Colonic mucosa (tissue), 4 donors: ENCODE results near the gene PIK3C2A. TPM values are rescaled to one million over a fixed set of nuclear protein-coding genes. Genes with fewer than 3 reads are reported as not detected.

Experiments used
- DNase-seq: peaks from one replicate; pipeline ENCODE4 v3.0.0-alpha.2; 2020
- H3K27ac ChIP-seq: fragments of 200-600 bp; one replicate; pipeline ENCODE4 v1.8.0; 2021
- H3K27me3 ChIP-seq: fragments of 200-600 bp; one replicate; pipeline ENCODE4 v1.8.0; 2021
- H3K36me3 ChIP-seq: fragments of 200-600 bp; one replicate; pipeline ENCODE4 v1.8.0; 2021
- H3K4me1 ChIP-seq: fragments of 200-600 bp; one replicate; pipeline ENCODE4 v1.8.0; 2021; ENCODE audit warnings: mild to moderate bottlenecking
- H3K4me3 ChIP-seq: fragments of 200-600 bp; one replicate; pipeline ENCODE4 v1.8.0; 2021
- H3K9ac ChIP-seq, 2 donors: one replicate each; pipeline ENCODE4 v1.7.0; 2013; ENCODE audit warnings: control low read depth in 2 of 2, low read depth in 2 of 2, low read length in 2 of 2
- H3K9me3 ChIP-seq: fragments of 200-600 bp; one replicate; pipeline ENCODE4 v1.8.0; 2021
- CTCF ChIP-seq: fragments of 200-600 bp; IDR thresholded peaks from one replicate; pipeline ENCODE4 v1.8.0; 2022; ENCODE audit warnings: antibody characterized with exemption, mild to moderate bottlenecking
- intact Hi-C: fragments of 100-400 bp; cut with DNase I; formaldehyde crosslinking; loops from one replicate; pipeline ENCODE4 v1.14.1; 2022
- total RNA-seq, 2 donors: library from RNA; stranded (reverse); fragmentation: NEBNext Ultra II Directional in 1 of 2; extraction: Animal tissue kit (Norgen Biotek cat#: 25700) in 1 of 2; gene quantifications; one replicate each; pipeline ENCODE4 v1.2.1, GENCODE V29; 2021
- donor health status: healthy.
- donor health status: DM: no; HTN: no; CAD: no.
- donor health status: DM: no; HTN: no; CAD: no.

Gene PIK3C2A
- total RNA-seq, 2 donors from 2014 or later: 41.3 to 68.9 TPM

DNA sequence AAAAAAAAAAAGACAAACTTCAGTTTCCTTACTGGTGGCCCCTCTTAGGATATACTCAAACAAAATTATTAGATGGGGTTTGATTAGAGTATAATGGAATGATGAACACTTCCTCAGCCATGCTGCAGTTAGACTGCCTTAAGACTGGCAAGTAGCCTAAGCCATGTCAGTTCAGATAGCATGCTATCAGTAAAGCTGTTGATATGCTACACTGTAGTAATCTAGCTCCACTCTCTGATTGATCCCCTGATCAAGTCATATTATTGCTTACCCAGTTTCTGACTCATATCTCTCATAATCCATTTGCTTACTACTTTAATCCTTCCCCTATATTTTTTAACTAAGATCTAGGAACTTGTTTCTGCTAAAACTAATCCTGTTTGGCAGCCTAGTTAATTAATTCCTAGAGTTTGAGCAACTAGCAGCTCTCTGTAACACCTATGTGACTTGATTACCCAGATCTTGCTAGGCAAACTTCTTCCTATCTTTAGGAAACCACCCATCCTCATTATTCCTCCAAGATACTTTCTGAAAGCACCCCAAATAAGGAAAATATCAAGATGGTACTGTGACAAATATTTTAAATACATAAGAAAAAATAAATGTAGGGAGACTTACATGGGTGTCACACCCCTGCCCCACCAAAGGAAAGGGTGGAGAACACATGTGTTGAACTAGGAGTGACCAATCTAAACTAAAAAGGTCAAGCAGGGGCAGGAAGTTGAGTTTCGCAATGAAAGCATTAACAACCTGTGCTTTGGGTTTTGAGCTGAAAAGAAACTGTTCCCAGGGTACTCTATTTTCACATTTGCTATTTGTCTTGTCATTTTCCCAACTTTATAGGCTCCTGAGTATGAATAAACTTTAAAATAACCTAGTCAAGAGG lies 43.2 kb downstream of the PIK3C2A start:
- H3K4me1 ChIP-seq: peaks cover 9% of the 10 kb centered on the region
- DNase-seq: no peak
- no peak for TF ChIP-seq CTCF
- no peak overlapping the region for H3K9ac ChIP-seq
- no peaks in the 10 kb centered on the region for H3K27me3 ChIP-seq
- no peaks in the 10 kb centered on the region for H3K9me3 ChIP-seq
- intact Hi-C loops: no loop called here
- H3K27ac ChIP-seq: no peak overlapping the region
- H3K36me3 ChIP-seq: no peaks in the 10 kb centered on the region
- no peak overlapping the region for H3K4me3 ChIP-seq

- DNase-seq: no peak
- Histone ChIP-seq H3K4me1 (peaks cover 9% of the 10 kb centered on the region), H3K9ac (no peak overlapping the region), H3K27me3 (no peaks in the 10 kb centered on the region), H3K36me3 (no peaks in the 10 kb centered on the region), H3K9me3 (no peaks in the 10 kb centered on the region), H3K27ac (no peak overlapping the region), H3K4me3 (no peak overlapping the region)
- TF ChIP-seq CTCF: no peak
- intact Hi-C loops: no loop called here
These were observed 44.0 kb downstream of the PIK3C2A start for GRCh38 chr11:17163736-17164135.

DNA sequence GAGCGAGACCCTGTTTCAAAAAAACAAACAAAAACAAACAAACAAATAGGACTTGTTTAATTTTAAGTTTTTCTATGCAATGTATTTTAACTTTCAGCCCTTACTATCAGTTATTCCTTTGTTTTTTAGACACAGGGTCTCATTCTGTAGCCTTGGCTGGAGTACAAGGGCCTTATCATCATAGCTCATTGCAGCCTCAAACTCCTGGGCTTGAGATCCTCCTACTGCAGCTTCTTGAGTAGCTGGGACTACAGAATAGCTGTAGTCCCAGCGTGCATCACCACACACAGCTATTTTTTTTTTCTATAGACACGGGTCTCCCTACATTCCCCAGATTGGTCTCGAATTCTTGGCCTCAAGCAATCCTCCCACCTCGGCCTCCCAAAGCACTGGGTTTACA lies 44.5 kb downstream of the PIK3C2A start:
- H3K36me3 ChIP-seq: no peaks in the 10 kb centered on the region
- no peaks in the 10 kb centered on the region for H3K9me3 ChIP-seq
- no peaks in the 10 kb centered on the region for H3K27me3 ChIP-seq
- no peak overlapping the region for H3K9ac ChIP-seq
- DNase-seq: no peak
- TF ChIP-seq CTCF: no peak
- H3K4me3 ChIP-seq: no peak overlapping the region
- H3K27ac ChIP-seq: no peak overlapping the region
- intact Hi-C loops: no loop called here
- H3K4me1 ChIP-seq: peaks cover 9% of the 10 kb centered on the region

- intact Hi-C loops: no loop called here
- H3K27ac ChIP-seq: no peak overlapping the region
These were observed 45.4 kb downstream of the PIK3C2A start for GRCh38 chr11:17162376-17162775.

DNA sequence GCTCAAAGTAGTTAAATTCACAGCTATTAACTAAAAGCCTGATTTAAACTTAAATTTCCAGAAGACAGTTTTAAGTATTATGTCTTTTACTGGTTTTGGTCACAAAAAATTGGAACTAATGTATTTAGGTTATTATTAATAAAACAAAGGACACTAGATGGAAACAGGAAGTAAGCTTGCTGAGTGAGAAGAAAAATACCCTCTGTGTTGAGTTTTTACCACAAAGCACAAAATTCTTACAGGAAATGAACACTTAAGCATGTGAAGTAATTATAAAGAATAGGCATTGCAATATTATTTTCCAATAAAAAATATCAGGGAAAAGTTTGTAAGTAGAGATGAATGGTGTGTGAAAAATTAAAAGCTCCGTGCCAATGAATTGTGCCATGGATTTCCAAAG lies 46.3 kb downstream of the PIK3C2A start:
- Histone ChIP-seq H3K9ac (no peak overlapping the region), H3K4me3 (no peak overlapping the region), H3K27me3 (no peaks in the 10 kb centered on the region), H3K27ac (no peak overlapping the region), H3K4me1 (peaks cover 9% of the 10 kb centered on the region), H3K36me3 (no peaks in the 10 kb centered on the region), H3K9me3 (no peaks in the 10 kb centered on the region)
- DNase-seq: no peak
- intact Hi-C loops: no loop called here
- TF ChIP-seq CTCF: no peak

More at GRCh38 chr11:17162376-17162775, 45.4 kb downstream of the PIK3C2A start:
- no peak overlapping the region for H3K4me3 ChIP-seq
- H3K36me3 ChIP-seq: no peaks in the 10 kb centered on the region
- H3K9me3 ChIP-seq: no peaks in the 10 kb centered on the region
- no peak overlapping the region for H3K9ac ChIP-seq
- TF ChIP-seq CTCF: no peak
- peaks cover 9% of the 10 kb centered on the region for H3K4me1 ChIP-seq
- H3K27me3 ChIP-seq: no peaks in the 10 kb centered on the region
- DNase-seq: no peak
